Measurements from ENCODE around the gene MAN2C1. TPM values are rescaled to one million over a fixed set of nuclear protein-coding genes. Genes with fewer than 3 reads are reported as not detected.

The MAN2C1 gene
- total RNA-seq: 100 to 1,000 TPM in 6 of 9 donors, 10 to 100 TPM in 3; 68.0 to 130 (median 111) TPM
- 100 to 1,000 TPM in 1 of 2 donors, 10 to 100 TPM in 1; 61.3 to 150 TPM for polyA plus RNA-seq
- long read RNA-seq, donor 1, transcript MAN2C1-201 (26 exons, 3,284 nt): major isoform, 14 of 66 reads
- long read RNA-seq, donor 1, partial matches to known transcripts: 19 of 66 reads
- long read RNA-seq, donor 1, other reads (novel, unspliced or antisense): 28 of 66 reads
- long read RNA-seq, donor 2, transcript MAN2C1-242 (26 exons, 3,177 nt): minor isoform, 13 of 147 reads
- long read RNA-seq, donor 2, transcript MAN2C1-201 (26 exons, 3,284 nt): major isoform, 60 of 147 reads
- long read RNA-seq, donor 2, partial matches to known transcripts: 27 of 147 reads
- long read RNA-seq, donor 2, other reads (novel, unspliced or antisense): 44 of 147 reads
- long read RNA-seq, donor 3, transcript MAN2C1-201 (26 exons, 3,284 nt): major isoform, 8 of 43 reads
- long read RNA-seq, donor 3, partial matches to known transcripts: 12 of 43 reads
- long read RNA-seq, donor 3, other reads (novel, unspliced or antisense): 21 of 43 reads

DNA sequence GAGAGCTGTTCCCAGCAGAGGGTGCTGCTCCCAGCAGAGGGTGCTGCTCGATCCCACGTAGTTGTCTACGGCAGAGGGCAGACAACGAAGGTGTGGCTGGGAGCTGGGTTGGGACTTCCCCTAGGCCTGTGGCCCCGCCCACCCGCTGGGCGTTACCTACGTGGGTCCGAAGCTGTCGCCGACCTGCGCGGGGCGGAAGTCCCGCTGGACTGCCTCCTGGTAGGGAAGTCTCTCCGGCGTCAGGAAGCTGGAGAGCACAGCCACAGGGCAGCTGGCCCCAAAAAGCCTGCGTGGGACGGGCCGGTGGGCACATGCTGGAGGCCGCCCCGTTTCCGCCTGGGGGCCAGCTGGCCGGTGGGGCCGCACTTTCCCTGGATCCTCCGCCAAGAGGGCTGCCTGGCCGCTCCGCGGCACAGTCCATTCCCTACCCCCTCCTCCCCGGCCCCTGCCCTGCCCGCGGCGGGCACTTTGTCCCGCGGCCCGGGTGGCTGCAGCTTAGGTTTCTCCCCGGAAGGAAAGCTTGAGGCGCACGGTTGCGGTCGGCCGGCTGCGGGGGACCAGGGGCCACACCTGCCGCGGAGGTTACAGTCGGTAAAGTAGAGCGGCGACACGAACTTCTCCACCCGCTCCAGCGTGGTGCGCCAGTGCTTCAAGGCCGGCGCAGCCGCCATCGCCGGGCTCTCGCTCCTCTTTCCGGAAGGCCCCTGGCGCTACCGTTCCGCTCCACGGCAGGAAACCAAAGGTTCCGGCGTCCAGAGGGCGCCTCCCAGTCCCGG is at the start of gene MAN2C1:
Gene MAN2C1 (minus strand): TSS at position 695 of the 776 bp plus-strand sequence. CDS start 24 bp downstream, at position 671.
- WGBS, 4 donors: 0 to 1% (median 0%) methylated on average over 11 to 67 of the region's 67 CpGs
- ATAC-seq: peak; percentile 95 to 98 (median 96)
- Histone ChIP-seq H3K36me3 (peaks cover 0 to 77% (median 67%) of the 10 kb centered on the region in 9 donors), H3K27me3 (no peaks in the 10 kb centered on the region), H3K27ac (peak within 1 kb of the TSS; percentile 92 to 100 (median 98)), H3K9me3 (no peaks in the 10 kb centered on the region), H3K4me3 (peak within 1 kb of the TSS; percentile 63 to 100 (median 86)), H3K4me1 (peaks cover 0 to 23% (median 16%) of the 10 kb centered on the region in 12 donors)
- intact Hi-C loops (cut with DNase I): loop anchor here in 8 of 10 donors (1.0 to 10.0 kb wide), 10 partner anchors 33 to 434 kb away; partner anchors contain the start of genes SIN3A (in 7 of the 8), IMP3 (in 1 of the 8), SNUPN (in 1 of the 8) and SNX33 (in 1 of the 8)
- DNase-seq: peak; percentile 94 to 97 (median 97)
- TF ChIP-seq, protein P1, sequence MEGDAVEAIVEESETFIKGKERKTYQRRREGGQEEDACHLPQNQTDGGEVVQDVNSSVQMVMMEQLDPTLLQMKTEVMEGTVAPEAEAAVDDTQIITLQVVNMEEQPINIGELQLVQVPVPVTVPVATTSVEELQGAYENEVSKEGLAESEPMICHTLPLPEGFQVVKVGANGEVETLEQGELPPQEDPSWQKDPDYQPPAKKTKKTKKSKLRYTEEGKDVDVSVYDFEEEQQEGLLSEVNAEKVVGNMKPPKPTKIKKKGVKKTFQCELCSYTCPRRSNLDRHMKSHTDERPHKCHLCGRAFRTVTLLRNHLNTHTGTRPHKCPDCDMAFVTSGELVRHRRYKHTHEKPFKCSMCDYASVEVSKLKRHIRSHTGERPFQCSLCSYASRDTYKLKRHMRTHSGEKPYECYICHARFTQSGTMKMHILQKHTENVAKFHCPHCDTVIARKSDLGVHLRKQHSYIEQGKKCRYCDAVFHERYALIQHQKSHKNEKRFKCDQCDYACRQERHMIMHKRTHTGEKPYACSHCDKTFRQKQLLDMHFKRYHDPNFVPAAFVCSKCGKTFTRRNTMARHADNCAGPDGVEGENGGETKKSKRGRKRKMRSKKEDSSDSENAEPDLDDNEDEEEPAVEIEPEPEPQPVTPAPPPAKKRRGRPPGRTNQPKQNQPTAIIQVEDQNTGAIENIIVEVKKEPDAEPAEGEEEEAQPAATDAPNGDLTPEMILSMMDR (IDR thresholded peaks at IDR 0.05): peak; percentile 52 to 93 (median 70)
- peak in 1 of 2 donors; percentile 77 for TF ChIP-seq POLR2A (IDR thresholded peaks at IDR 0.05)

DNA sequence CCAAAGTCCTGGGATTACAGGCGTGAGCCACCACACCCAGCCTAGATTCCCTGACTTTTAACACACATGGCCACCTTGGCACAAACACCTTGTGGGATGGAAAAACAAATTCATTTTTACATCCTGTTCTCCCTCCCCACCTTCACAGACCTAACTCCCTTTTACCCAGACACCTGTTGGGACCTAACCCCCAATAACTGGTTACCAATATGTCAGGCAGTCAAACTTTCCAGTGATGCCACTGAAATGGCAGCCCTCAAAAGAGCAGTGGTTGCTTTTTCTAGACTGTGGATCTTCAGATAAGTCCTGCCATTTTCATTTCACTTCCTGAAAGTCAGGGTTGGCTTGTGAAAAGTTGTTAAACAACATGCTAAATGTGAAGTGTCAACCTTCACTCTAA is 48.2 kb upstream of the MAN2C1 start:
- TF ChIP-seq, protein P1 (IDR thresholded peaks at IDR 0.05): no peak
- no peak for TF ChIP-seq POLR2A (IDR thresholded peaks at IDR 0.05)
- no peak for ATAC-seq
- DNase-seq: no peak
- Histone ChIP-seq H3K4me1 (no peaks in the 10 kb centered on the region), H3K36me3 (peaks cover 0 to 81% (median 67%) of the 10 kb centered on the region in 9 donors), H3K27me3 (no peaks in the 10 kb centered on the region), H3K27ac (no peak overlapping the region), H3K9me3 (no peaks in the 10 kb centered on the region), H3K4me3 (no peak overlapping the region)
- intact Hi-C loops (cut with DNase I): no loop called here
- WGBS, 4 donors: 98 to 100% (median 99%) methylated on average over 1 of the region's 1 CpG

DNA sequence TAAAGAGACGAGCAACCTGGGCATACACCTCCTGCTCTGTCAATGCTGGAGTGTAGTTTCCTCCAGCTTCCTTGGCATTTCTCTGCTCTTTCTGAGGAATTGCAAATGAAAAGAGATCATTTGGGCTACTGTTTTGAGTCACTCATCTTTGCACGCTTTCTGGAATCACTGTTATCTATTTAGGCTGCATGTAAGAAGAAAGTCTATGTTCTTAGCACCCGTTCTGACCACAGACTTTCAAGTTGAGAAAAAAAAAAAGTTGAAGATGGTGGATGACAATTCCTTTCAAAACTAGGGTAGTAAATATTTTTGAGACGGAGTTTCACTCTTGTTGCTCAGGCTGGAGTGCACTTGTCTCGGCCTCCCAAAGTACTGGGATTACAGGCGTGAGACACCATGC is 41.8 kb upstream of the MAN2C1 start:
- WGBS, 4 donors: 91 to 94% (median 93%) methylated on average over 6 of the region's 6 CpGs
- H3K27me3 ChIP-seq: no peaks in the 10 kb centered on the region
- intact Hi-C loops (cut with DNase I): no loop called here
- peaks cover 4 to 100% (median 93%) of the 10 kb centered on the region in 9 donors for H3K36me3 ChIP-seq
- no peak overlapping the region for H3K4me3 ChIP-seq
- no peak for DNase-seq
- TF ChIP-seq POLR2A (IDR thresholded peaks at IDR 0.05): no peak
- TF ChIP-seq, protein P1 (IDR thresholded peaks at IDR 0.05): no peak
- no peaks in the 10 kb centered on the region for H3K4me1 ChIP-seq
- H3K9me3 ChIP-seq: no peaks in the 10 kb centered on the region
- no peak overlapping the region for H3K27ac ChIP-seq
- ATAC-seq: no peak

Measured in heart left ventricle (tissue), 16 donors.